Skin epidermis (tissue), 12 donors: ENCODE results near the gene SVOPL.
A peak's percentile ranks its signal among the peaks of the same experiment; 100 is the strongest.
"Not testable (repeated sequence)": the region's sequence is repeated elsewhere in the genome, so short reads cannot be mapped to it uniquely, and the experiment has no call there.

Experiments
- H3K27ac ChIP-seq, 21 experiments: fragments of 200-600 bp; sonication (generic) in 11 of 21; one replicate each; pipeline ENCODE4 v1.5.0; 2020; ENCODE audit warnings: mild to moderate bottlenecking in 3 of 21, inconsistent platforms in 2 of 21, moderate library complexity in 2 of 21
- H3K4me3 ChIP-seq, 7 experiments: fragments of 200-600 bp; sonication (generic) in 2 of 7; one replicate each; pipeline ENCODE4 v1.5.0; 2020; ENCODE audit warnings: inconsistent platforms in 2 of 7, mild to moderate bottlenecking in 2 of 7, moderate library complexity in 1 of 7

The SVOPL gene, protein sequence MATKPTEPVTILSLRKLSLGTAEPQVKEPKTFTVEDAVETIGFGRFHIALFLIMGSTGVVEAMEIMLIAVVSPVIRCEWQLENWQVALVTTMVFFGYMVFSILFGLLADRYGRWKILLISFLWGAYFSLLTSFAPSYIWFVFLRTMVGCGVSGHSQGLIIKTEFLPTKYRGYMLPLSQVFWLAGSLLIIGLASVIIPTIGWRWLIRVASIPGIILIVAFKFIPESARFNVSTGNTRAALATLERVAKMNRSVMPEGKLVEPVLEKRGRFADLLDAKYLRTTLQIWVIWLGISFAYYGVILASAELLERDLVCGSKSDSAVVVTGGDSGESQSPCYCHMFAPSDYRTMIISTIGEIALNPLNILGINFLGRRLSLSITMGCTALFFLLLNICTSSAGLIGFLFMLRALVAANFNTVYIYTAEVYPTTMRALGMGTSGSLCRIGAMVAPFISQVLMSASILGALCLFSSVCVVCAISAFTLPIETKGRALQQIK

DNA sequence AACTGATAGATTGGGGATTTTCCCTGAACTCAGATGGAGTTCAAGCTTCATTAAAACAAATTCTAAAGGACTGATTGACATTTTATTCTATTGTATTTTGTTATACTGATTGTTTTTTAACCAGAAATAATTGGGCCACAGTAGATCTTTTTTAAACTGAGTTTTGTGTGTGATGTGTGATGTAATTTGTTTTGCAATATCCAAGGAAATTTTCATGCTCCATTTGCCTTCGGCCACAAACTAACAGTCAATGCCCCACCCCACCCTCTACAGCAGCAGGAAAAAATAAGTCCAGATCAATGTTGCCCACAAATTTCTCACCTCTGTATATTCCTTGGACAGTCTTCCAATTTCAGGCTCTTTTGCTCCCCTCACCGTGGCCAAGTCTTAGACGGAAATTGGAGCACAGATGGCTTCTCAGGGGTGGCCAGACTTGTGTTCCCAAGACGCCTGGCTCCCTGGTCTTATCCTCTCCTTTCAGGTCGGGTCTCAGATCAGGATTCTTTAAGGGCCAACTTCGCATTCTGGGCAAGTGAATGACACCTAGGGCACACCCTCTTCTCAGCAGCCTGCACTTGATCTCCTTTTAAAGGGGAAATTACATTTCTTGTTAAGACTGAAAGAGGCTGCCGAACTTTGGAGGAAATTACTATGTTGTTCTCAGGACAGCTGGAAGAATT, at the start of gene SVOPL:
SVOPL (minus strand) TSS at position 506 of the 680 bp plus-strand sequence. CDS start 22,317 bp downstream, outside the sequence.
- no peak within 1 kb of the TSS for H3K27ac ChIP-seq
- H3K4me3 ChIP-seq, result no peak within 1 kb of the TSS

DNA sequence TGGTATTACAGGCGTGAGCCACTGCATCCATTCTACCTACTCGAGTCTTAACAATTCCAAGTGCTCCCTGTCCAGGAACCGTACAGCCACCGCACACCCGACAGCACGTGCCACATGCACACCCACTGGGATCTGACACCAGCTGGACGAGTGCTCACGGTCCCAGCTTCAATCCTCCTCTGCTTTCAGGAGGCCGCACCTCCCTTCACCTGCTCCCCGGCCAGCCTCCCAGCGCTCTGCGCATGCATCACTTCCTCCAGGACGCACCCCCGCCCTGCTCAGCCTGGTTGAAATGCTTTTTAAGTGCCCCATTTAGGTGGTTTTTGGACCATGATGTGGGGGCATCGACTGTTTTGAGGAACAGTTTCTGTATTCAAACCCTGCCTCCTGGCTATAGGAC, 49.3 kb upstream of the SVOPL start:
- Histone ChIP-seq H3K4me3 (no peak overlapping the region), H3K27ac (no peak overlapping the region)

DNA sequence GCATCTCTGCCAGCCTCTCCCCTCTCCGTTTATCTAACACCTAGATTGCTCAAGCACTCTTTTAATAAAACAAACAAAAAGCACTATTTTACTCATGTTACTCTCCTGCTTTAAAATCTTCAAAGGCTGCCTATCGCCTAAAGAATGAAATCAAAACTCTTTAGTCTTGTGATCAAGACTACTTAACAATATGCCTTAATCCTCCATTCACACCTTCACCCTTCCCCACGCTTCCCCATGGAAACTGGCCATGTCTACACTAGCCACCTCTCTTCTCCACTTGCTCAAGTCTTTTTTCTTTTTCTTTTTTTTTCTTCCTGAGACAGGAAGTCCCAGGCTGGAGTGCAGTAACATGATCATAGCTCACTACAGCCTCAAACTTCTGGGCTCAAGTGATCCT, 48.8 kb upstream of the SVOPL start:
- Histone ChIP-seq H3K27ac (peak overlapping the region in 1 of 21 experiments; percentile 26), H3K4me3 (no peak overlapping the region)

DNA sequence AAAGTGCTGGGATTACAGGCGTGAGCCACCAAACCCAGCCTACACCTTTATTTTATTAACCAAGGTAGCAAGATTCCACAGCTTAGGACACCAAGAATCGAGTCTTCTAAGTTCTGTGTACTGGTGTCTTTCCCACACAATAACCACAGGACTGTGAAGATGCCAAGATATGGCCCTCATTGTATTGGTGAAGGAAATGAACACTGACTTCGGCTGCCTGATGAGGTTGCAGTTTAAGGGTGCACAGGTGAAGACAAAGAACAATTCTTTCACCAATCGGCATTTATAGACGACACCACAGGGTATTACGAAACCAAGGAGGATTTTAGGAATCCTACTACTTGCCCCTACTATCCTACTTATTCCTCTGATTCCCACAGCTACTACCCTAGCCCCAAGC, 47.5 kb upstream of the SVOPL start:
- Histone ChIP-seq H3K4me3 (no peak overlapping the region), H3K27ac (no peak overlapping the region)

DNA sequence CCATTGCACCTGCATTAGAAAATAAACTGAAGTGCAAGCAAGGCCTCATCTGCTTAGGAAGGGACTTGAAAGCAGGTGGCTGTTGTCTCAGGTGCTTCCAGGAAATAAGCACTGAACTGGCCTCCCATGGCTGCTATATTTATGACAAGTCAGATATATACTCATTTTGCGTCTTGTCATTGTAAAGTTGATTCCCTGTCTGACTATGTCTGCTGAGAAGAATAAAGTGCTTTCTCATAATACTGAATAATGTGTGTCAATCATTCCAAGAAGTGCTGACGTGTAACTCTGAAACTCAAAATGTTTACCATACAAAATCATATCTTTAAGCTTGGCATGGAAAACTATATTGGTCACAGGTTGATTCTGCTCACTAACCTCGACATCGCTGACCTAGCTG, 44.9 kb upstream of the SVOPL start:
- H3K27ac ChIP-seq, result no peak overlapping the region
- no peak overlapping the region for H3K4me3 ChIP-seq

DNA sequence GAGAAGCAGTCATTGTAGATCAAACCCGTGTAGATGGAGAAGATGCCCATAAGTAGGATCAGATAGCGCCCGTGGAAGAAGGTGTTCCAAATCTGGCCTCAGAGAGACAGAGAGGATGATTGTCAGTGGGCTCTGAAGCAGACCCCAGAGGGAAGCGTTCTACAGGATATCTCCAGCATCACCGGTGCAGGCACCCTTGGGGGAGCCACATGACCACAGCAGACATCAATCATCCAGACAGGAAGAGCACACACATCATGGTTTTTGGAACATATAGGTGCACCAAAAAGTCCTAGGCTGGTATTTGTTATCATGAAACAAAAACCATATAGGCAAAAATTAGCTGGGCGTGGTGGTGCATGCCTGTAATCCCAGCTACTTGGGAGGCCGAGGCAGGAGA, 44.0 kb upstream of the SVOPL start:
- Histone ChIP-seq H3K4me3 (no peak overlapping the region), H3K27ac (no peak overlapping the region)

DNA sequence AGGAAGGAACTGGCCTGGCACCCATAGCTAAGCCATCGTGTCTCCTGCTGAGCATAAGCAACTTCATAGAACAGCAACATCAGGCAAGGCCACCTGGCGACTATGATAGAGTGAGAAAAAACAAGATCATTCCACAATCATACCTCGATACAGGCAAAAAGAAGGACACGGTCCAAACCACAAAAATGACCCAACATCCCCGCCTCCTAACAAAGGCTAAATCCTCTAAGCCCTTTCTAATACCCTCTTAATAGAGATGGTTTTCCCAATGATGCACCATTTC, 40.2 kb upstream of the SVOPL start:
- Histone ChIP-seq H3K4me3 (no peak overlapping the region), H3K27ac (no peak overlapping the region)

DNA sequence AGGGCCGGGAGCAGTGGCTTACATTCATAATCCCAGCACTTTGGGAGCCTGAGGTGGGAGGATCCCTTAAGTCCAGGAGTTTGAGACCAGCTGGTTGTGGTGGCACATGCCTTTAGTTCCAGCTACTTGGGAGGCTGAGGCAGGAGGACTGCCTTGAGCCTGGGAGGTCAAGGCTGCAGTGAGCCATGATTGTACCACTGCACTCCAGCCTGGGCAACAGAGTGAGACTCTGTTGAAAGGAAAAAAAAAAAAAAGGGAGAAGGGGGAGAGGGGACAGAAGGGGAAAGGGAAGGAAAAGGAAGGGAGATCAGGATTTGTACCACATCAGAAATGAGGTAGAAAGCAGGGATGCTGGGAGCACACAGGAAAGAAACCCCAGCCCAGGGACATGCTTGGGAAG, 38.7 kb upstream of the SVOPL start:
- H3K27ac ChIP-seq, result no peak overlapping the region
- no peak overlapping the region for H3K4me3 ChIP-seq

DNA sequence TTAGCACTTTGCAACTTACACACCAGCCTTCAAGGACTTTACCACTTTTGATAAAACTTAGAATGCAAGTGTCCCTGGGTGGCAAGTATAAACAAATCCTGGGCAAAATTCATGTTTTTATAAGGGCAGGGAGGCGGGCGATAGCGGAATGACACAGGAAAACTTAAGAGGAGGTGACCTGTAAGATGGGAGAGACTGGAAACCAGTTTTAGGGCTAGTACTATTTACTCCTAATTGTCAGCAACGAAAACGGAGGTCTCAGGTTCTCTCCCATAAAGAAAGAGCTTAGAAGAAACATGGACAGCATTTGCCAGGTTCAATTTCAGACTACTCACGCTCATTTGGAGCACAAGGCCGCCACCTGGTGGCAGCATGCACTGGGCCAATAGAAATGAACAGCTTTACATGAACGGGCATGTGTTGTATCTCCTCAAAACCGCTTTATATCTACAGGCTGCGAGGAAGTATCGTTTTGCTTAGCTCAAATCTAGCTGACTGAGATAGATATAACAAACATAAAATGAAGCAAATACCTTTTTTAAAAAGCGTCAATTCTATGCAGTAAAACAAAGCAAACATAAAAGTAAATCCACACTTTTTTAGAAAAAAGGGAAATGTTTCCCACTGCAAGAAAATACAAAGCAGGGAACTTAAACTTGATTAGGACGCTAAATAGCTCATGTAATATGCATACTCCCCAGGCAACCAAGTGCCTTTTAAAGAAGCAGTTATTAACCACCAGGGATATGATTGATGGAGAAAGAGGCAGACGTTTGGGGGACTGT, 37.6 kb upstream of the SVOPL start:
- Histone ChIP-seq H3K4me3 (peak overlapping the region in 1 of 7 experiments; percentile 12), H3K27ac (peak overlapping the region in 1 of 21 experiments; percentile 17)

DNA sequence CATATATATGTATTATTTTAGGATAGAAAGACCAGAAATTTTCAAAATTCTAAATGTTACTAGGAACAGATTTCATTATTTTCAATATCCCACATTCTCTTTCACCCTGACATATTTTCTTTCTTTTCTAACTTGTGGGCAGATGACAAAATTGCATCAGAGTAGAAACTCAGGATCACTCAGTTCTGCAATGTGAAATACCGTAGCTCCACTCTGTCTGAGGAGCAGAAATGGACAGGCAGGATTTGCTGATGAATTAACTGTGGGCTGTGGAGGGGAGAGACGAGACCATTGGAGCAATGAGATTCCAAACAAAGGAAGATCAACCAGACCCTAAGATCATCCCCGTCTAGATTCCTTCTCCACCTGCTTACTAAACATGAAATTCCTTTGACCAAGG, 37.0 kb upstream of the SVOPL start:
- H3K4me3 ChIP-seq, result no peak overlapping the region
- H3K27ac ChIP-seq, result peak overlapping the region in 1 of 21 experiments; percentile 17

DNA sequence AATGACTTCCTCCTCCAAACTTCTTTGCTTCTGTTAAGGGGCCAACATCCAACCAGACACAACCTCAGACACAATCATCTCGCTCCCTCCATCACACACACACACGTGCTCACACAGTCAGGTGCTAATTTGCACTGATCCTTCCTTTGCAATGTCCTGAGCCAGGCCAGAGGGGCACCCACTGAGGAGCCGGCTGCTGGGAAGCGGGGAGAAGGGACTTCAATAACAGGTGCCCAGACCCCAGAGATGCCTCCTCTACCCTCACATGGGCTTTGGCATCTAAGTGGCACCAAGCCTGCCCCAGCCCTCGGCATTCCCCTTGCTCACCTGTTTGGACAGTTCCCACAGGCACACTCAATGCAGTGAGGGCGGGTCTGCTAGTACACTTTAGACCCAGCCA, 34.2 kb upstream of the SVOPL start:
- H3K4me3 ChIP-seq, result no peak overlapping the region

DNA sequence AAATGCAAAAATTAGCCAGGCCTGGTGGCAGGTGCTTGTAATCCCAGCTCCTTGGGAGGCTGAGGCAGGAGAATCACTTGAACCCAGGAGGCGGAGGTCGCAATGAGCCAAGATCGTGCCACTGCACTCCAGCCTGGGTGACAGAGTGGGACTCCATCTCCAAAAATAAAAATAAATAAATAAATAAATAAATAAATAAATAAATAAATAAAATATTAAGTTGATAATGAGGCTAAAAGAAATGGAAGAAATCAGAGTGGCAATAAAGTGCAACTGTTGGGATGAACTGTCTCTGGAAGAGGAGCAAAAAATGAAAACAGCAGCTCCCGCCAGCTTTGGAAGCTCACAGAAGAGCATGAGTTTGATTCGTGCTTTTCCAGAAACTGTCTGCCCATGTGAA, 30.6 kb upstream of the SVOPL start:
- H3K27ac ChIP-seq, H3K4me3 ChIP-seq: not testable (repeated sequence)

More for the DNA sequence above, 34.2 kb upstream of the SVOPL start:
- no peak overlapping the region for H3K27ac ChIP-seq

DNA sequence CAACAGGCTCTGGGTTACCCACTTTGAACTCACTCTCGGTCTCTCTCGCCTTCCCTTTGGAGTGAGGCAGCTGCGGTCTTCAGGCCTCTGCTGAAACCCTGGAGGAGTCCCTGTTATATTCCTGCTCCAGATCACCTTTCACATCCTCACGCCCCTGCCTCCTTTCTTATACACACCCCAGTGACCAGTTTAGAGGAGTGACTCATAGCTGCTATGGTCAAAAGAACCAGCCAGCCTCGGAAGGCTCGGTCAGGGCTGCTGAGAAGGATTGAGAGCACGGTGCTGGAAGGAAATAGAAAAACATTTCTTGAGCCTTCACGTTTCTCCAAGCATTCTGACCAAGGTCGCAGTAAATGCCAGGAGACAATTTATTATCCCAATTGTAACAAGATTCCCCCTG, 28.3 kb upstream of the SVOPL start:
- Histone ChIP-seq H3K27ac (no peak overlapping the region), H3K4me3 (no peak overlapping the region)

DNA sequence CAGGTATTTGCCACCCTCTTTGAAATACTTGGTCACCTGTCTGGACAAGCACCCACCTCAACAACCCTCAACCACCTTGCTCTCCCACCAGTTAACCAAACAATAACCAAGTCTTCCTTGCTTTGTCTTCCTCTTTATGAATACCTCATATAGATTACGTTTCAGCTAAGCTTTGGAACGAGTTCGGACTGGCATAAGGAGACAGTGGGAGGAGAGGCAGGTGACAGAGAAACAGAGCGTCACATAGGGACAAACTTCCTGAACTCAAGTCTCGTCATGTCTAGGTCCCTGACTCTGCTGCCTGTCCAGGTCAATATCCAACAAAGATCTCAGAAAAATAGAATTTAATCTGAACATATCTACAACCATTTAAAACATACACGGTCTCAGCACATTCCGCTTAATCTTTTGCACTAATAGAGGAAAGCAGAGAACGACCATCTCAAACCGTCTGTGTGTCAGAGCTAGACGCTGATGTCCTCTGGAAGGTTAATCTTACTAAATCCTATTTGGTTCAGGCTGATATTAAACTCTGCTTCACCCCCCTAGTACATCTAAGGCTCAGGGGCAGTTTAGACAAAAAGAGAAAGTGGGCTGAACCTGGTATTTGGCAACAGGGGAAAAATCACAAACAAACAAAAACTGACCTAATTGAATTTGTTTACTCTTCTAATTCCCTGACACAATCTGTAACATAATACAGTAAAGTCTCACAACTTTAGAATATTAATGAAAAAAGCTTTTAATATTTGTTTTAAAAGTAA, 26.4 kb upstream of the SVOPL start:
- H3K27ac ChIP-seq, result peak overlapping the region in 9 of 21 experiments; percentile 5 to 42 (median 19)
- H3K4me3 ChIP-seq, result no peak overlapping the region

DNA sequence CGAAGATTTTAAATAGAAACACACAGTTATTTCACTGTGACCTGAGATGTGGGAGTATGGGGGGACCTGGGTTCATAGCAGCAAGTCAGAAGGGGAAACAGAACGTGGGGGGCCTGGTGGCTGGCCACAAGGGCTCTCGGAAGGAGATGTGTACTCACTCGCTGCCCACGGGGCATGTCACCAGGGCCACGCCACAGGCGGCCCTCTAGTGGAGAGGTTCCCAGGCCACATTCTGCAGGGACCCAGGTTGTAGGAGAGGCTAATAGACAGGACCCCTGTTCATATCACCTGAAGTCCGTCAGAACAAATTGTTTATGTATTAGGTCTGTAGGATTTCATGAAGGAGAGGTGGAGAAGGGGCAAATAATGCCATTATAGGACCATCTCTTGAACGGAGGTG, 25.1 kb upstream of the SVOPL start:
- H3K27ac ChIP-seq, result peak overlapping the region in 1 of 21 experiments; percentile 20

DNA sequence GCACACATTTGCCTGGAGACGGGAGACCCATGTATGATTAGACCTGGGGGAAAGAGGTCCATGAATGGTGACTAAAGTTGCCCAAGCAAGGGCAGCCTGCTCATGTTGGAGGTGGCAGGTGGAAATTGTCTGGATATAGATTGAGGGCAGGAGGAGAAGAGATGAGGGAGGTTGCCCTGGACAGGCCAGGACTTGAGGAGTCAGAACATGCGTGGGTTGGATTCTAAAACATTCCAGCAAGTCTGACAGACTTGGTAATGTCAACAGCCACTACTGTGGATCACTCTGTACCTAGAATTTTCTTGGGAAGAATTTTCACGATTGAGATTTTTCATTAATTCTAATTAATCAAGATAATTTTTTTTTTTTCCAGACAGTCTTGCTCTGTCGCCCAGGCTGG, 19.1 kb upstream of the SVOPL start:
- H3K27ac ChIP-seq, result peak overlapping the region in 17 of 21 experiments; percentile 16 to 74 (median 66)
- H3K4me3 ChIP-seq, result no peak overlapping the region

More for the DNA sequence above, 25.1 kb upstream of the SVOPL start:
- no peak overlapping the region for H3K4me3 ChIP-seq

DNA sequence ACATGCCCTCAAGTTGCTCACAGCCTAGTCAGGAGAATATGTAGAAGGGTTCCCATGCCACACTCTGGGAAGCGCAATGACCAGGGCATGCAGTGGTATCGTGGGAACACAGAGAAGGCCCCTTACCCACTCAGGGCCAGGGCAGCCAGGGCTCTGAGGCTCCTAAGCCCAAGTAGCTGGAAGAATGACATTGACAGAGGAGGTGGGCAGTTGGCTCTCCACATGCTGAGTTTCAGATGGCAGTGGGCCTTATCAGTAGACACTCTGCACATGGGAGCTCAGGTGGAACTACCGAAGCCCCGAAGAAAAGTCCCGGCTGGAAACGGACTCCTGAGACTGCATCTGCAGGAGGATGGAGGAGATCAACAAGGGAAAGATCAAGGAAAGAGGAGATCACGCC, 15.7 kb upstream of the SVOPL start:
- Histone ChIP-seq H3K4me3 (no peak overlapping the region), H3K27ac (no peak overlapping the region)

DNA sequence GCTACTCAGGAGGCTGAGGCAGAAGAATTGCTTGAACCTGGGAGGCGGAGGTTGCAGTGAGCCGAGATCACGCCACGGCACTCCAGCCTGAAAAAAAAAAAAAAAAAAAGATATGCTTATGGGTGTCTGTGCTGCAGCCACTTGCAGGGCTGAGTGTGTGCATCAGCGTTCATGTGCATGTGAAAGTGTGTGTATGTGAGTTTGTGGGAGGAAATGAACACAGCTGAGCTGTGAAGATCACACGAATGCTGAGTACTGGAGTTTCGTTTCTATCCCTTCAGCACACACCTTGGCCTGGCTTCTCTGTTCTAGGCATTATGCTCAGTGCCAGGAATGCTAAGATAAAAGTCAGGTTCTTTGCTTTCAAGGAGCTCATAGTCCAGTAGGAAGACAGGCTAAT, 12.0 kb upstream of the SVOPL start:
- H3K4me3 ChIP-seq, result no peak overlapping the region

DNA sequence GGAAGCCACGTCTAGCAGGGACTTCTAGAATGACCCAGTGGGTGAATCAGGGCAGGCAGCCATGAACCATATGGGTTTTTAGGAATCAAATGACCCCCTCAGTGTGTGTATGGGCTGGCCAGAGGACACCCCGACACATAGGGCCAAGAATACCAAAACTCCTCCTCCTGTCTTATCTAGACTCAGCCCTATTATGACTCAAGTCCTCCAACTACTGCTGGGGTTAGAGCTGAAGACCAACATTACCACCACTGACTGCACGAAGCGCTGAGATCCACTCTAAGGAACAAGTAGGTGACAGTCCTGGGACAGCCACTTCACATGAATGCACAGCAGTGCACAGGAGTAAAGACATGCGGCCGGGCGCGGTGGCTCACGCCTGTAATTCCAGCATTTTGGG, 11.5 kb upstream of the SVOPL start:
- H3K4me3 ChIP-seq, result no peak overlapping the region
- no peak overlapping the region for H3K27ac ChIP-seq

More for the DNA sequence above, 12.0 kb upstream of the SVOPL start:
- no peak overlapping the region for H3K27ac ChIP-seq
